IPS DF 6.9 (cell line): ENCODE measurements around the gene SVOPL.
A peak's percentile ranks its signal among the peaks of the same experiment; 100 is the strongest.

Experiments
- DNase-seq: peaks from one replicate; pipeline ENCODE4 v3.0.0-alpha.2; 2013; ENCODE audit warnings: low read depth, low spot score
- H3K27ac ChIP-seq: one replicate; pipeline ENCODE4 v1.5.1; 2013; ENCODE audit warnings: low read length, control low read depth
- H3K27me3 ChIP-seq: 2 replicates; pipeline ENCODE4 v1.6.1; 2013; ENCODE audit warnings: mild to moderate bottlenecking, low read length; ENCODE audit not compliant: control insufficient read depth, insufficient read depth
- H3K36me3 ChIP-seq: 2 replicates; pipeline ENCODE4 v1.6.1; 2013; ENCODE audit warnings: low read length; ENCODE audit not compliant: control insufficient read depth, insufficient read depth
- H3K4me1 ChIP-seq: 2 replicates; pipeline ENCODE4 v1.6.1; 2013; ENCODE audit warnings: low read length; ENCODE audit not compliant: control insufficient read depth, insufficient read depth
- H3K4me3 ChIP-seq: 2 replicates; pipeline ENCODE4 v1.5.1; 2013; ENCODE audit warnings: mild to moderate bottlenecking, low read length
- H3K9me3 ChIP-seq: 2 replicates; pipeline ENCODE4 v1.6.1; 2013; ENCODE audit warnings: low read length, inconsistent platforms; ENCODE audit not compliant: control insufficient read depth, insufficient read depth
- WGBS: extraction: QIAGEN DNeasy Blood & Tissue Kit; methylation state at CpG from one replicate; pipeline ENCODE4 v1.1.7; 2013; ENCODE audit warnings: mixed read lengths, missing lambda C conversion rate; ENCODE audit not compliant: insufficient read length, insufficient coverage; 5-methylcytosine and 5-hydroxymethylcytosine counted together

Gene SVOPL, protein sequence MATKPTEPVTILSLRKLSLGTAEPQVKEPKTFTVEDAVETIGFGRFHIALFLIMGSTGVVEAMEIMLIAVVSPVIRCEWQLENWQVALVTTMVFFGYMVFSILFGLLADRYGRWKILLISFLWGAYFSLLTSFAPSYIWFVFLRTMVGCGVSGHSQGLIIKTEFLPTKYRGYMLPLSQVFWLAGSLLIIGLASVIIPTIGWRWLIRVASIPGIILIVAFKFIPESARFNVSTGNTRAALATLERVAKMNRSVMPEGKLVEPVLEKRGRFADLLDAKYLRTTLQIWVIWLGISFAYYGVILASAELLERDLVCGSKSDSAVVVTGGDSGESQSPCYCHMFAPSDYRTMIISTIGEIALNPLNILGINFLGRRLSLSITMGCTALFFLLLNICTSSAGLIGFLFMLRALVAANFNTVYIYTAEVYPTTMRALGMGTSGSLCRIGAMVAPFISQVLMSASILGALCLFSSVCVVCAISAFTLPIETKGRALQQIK

DNA sequence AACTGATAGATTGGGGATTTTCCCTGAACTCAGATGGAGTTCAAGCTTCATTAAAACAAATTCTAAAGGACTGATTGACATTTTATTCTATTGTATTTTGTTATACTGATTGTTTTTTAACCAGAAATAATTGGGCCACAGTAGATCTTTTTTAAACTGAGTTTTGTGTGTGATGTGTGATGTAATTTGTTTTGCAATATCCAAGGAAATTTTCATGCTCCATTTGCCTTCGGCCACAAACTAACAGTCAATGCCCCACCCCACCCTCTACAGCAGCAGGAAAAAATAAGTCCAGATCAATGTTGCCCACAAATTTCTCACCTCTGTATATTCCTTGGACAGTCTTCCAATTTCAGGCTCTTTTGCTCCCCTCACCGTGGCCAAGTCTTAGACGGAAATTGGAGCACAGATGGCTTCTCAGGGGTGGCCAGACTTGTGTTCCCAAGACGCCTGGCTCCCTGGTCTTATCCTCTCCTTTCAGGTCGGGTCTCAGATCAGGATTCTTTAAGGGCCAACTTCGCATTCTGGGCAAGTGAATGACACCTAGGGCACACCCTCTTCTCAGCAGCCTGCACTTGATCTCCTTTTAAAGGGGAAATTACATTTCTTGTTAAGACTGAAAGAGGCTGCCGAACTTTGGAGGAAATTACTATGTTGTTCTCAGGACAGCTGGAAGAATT, at the start of gene SVOPL:
TSS of gene SVOPL (minus strand) at position 506 of the 680 bp plus-strand sequence. CDS start 22,317 bp downstream, outside the sequence.
- no peak within 1 kb of the TSS for H3K4me3 ChIP-seq
- no CpG with 5 or more reads among the region's 7 CpGs for WGBS
- H3K9me3 ChIP-seq, result no peaks in the 10 kb centered on the region

DNA sequence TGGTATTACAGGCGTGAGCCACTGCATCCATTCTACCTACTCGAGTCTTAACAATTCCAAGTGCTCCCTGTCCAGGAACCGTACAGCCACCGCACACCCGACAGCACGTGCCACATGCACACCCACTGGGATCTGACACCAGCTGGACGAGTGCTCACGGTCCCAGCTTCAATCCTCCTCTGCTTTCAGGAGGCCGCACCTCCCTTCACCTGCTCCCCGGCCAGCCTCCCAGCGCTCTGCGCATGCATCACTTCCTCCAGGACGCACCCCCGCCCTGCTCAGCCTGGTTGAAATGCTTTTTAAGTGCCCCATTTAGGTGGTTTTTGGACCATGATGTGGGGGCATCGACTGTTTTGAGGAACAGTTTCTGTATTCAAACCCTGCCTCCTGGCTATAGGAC, 49.3 kb upstream of the SVOPL start:
- no CpG with 5 or more reads among the region's 15 CpGs for WGBS
- Histone ChIP-seq H3K36me3 (no peaks in the 10 kb centered on the region), H3K27me3 (no peaks in the 10 kb centered on the region), H3K27ac (no peak overlapping the region), H3K4me3 (no peak overlapping the region), H3K9me3 (no peaks in the 10 kb centered on the region), H3K4me1 (no peaks in the 10 kb centered on the region; the same call in 1 of the 2 replicates)
- no peak for DNase-seq

More for the DNA sequence above, at the start of gene SVOPL:
- Histone ChIP-seq H3K27me3 (no peaks in the 10 kb centered on the region), H3K36me3 (no peaks in the 10 kb centered on the region), H3K27ac (no peak within 1 kb of the TSS), H3K4me1 (no peaks in the 10 kb centered on the region)
- DNase-seq, result no peak

DNA sequence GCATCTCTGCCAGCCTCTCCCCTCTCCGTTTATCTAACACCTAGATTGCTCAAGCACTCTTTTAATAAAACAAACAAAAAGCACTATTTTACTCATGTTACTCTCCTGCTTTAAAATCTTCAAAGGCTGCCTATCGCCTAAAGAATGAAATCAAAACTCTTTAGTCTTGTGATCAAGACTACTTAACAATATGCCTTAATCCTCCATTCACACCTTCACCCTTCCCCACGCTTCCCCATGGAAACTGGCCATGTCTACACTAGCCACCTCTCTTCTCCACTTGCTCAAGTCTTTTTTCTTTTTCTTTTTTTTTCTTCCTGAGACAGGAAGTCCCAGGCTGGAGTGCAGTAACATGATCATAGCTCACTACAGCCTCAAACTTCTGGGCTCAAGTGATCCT, 48.8 kb upstream of the SVOPL start:
- H3K4me1 ChIP-seq, result no peaks in the 10 kb centered on the region
- no peaks in the 10 kb centered on the region for H3K27me3 ChIP-seq
- no peaks in the 10 kb centered on the region for H3K9me3 ChIP-seq
- H3K27ac ChIP-seq, result no peak overlapping the region
- no peaks in the 10 kb centered on the region for H3K36me3 ChIP-seq
- no CpG with 5 or more reads among the region's 3 CpGs for WGBS
- H3K4me3 ChIP-seq, result no peak overlapping the region
- no peak for DNase-seq

DNA sequence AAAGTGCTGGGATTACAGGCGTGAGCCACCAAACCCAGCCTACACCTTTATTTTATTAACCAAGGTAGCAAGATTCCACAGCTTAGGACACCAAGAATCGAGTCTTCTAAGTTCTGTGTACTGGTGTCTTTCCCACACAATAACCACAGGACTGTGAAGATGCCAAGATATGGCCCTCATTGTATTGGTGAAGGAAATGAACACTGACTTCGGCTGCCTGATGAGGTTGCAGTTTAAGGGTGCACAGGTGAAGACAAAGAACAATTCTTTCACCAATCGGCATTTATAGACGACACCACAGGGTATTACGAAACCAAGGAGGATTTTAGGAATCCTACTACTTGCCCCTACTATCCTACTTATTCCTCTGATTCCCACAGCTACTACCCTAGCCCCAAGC, 47.5 kb upstream of the SVOPL start:
- no CpG with 5 or more reads among the region's 6 CpGs for WGBS
- no peak for DNase-seq
- H3K4me3 ChIP-seq, result no peak overlapping the region

DNA sequence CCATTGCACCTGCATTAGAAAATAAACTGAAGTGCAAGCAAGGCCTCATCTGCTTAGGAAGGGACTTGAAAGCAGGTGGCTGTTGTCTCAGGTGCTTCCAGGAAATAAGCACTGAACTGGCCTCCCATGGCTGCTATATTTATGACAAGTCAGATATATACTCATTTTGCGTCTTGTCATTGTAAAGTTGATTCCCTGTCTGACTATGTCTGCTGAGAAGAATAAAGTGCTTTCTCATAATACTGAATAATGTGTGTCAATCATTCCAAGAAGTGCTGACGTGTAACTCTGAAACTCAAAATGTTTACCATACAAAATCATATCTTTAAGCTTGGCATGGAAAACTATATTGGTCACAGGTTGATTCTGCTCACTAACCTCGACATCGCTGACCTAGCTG, 44.9 kb upstream of the SVOPL start:
- no peak for DNase-seq
- H3K9me3 ChIP-seq, result no peaks in the 10 kb centered on the region
- H3K4me1 ChIP-seq, result no peaks in the 10 kb centered on the region
- H3K36me3 ChIP-seq, result no peaks in the 10 kb centered on the region
- no CpG with 5 or more reads among the region's 4 CpGs for WGBS
- no peak overlapping the region for H3K4me3 ChIP-seq
- H3K27ac ChIP-seq, result no peak overlapping the region
- no peaks in the 10 kb centered on the region for H3K27me3 ChIP-seq

More for the DNA sequence above, 47.5 kb upstream of the SVOPL start:
- Histone ChIP-seq H3K27me3 (no peaks in the 10 kb centered on the region), H3K4me1 (no peaks in the 10 kb centered on the region), H3K9me3 (no peaks in the 10 kb centered on the region), H3K36me3 (no peaks in the 10 kb centered on the region), H3K27ac (no peak overlapping the region)

DNA sequence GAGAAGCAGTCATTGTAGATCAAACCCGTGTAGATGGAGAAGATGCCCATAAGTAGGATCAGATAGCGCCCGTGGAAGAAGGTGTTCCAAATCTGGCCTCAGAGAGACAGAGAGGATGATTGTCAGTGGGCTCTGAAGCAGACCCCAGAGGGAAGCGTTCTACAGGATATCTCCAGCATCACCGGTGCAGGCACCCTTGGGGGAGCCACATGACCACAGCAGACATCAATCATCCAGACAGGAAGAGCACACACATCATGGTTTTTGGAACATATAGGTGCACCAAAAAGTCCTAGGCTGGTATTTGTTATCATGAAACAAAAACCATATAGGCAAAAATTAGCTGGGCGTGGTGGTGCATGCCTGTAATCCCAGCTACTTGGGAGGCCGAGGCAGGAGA, 44.0 kb upstream of the SVOPL start:
- H3K9me3 ChIP-seq, result no peaks in the 10 kb centered on the region
- DNase-seq, result no peak
- H3K36me3 ChIP-seq, result no peaks in the 10 kb centered on the region
- H3K4me3 ChIP-seq, result no peak overlapping the region
- H3K4me1 ChIP-seq, result no peaks in the 10 kb centered on the region
- no peak overlapping the region for H3K27ac ChIP-seq
- H3K27me3 ChIP-seq, result no peaks in the 10 kb centered on the region
- no CpG with 5 or more reads among the region's 7 CpGs for WGBS

DNA sequence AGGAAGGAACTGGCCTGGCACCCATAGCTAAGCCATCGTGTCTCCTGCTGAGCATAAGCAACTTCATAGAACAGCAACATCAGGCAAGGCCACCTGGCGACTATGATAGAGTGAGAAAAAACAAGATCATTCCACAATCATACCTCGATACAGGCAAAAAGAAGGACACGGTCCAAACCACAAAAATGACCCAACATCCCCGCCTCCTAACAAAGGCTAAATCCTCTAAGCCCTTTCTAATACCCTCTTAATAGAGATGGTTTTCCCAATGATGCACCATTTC, 40.2 kb upstream of the SVOPL start:
- Histone ChIP-seq H3K4me1 (no peaks in the 10 kb centered on the region), H3K36me3 (no peaks in the 10 kb centered on the region), H3K27me3 (no peaks in the 10 kb centered on the region), H3K27ac (no peak overlapping the region), H3K9me3 (no peaks in the 10 kb centered on the region), H3K4me3 (no peak overlapping the region)
- DNase-seq, result no peak
- WGBS, result no CpG with 5 or more reads among the region's 5 CpGs

DNA sequence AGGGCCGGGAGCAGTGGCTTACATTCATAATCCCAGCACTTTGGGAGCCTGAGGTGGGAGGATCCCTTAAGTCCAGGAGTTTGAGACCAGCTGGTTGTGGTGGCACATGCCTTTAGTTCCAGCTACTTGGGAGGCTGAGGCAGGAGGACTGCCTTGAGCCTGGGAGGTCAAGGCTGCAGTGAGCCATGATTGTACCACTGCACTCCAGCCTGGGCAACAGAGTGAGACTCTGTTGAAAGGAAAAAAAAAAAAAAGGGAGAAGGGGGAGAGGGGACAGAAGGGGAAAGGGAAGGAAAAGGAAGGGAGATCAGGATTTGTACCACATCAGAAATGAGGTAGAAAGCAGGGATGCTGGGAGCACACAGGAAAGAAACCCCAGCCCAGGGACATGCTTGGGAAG, 38.7 kb upstream of the SVOPL start:
- no peaks in the 10 kb centered on the region for H3K9me3 ChIP-seq
- H3K36me3 ChIP-seq, result no peaks in the 10 kb centered on the region
- no peak overlapping the region for H3K4me3 ChIP-seq
- no CpG with 5 or more reads among the region's 1 CpG for WGBS
- H3K27me3 ChIP-seq, result no peaks in the 10 kb centered on the region
- no peak for DNase-seq
- 0 out of 2 replicates have a peak, but pooled peaks cover under 1% of the 10 kb centered on the region for H3K4me1 ChIP-seq
- H3K27ac ChIP-seq, result no peak overlapping the region

DNA sequence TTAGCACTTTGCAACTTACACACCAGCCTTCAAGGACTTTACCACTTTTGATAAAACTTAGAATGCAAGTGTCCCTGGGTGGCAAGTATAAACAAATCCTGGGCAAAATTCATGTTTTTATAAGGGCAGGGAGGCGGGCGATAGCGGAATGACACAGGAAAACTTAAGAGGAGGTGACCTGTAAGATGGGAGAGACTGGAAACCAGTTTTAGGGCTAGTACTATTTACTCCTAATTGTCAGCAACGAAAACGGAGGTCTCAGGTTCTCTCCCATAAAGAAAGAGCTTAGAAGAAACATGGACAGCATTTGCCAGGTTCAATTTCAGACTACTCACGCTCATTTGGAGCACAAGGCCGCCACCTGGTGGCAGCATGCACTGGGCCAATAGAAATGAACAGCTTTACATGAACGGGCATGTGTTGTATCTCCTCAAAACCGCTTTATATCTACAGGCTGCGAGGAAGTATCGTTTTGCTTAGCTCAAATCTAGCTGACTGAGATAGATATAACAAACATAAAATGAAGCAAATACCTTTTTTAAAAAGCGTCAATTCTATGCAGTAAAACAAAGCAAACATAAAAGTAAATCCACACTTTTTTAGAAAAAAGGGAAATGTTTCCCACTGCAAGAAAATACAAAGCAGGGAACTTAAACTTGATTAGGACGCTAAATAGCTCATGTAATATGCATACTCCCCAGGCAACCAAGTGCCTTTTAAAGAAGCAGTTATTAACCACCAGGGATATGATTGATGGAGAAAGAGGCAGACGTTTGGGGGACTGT, 37.6 kb upstream of the SVOPL start:
- peak; percentile 83 for DNase-seq
- Histone ChIP-seq H3K27me3 (no peaks in the 10 kb centered on the region), H3K4me3 (no peak overlapping the region), H3K36me3 (no peaks in the 10 kb centered on the region), H3K9me3 (no peaks in the 10 kb centered on the region), H3K27ac (no peak overlapping the region), H3K4me1 (0 out of 2 replicates have a peak, but pooled peaks cover 1% of the 10 kb centered on the region)
- no CpG with 5 or more reads among the region's 14 CpGs for WGBS

DNA sequence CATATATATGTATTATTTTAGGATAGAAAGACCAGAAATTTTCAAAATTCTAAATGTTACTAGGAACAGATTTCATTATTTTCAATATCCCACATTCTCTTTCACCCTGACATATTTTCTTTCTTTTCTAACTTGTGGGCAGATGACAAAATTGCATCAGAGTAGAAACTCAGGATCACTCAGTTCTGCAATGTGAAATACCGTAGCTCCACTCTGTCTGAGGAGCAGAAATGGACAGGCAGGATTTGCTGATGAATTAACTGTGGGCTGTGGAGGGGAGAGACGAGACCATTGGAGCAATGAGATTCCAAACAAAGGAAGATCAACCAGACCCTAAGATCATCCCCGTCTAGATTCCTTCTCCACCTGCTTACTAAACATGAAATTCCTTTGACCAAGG, 37.0 kb upstream of the SVOPL start:
- no peaks in the 10 kb centered on the region for H3K36me3 ChIP-seq
- H3K4me3 ChIP-seq, result no peak overlapping the region
- H3K27ac ChIP-seq, result no peak overlapping the region
- no peak for DNase-seq
- WGBS, result no CpG with 5 or more reads among the region's 3 CpGs
- no peaks in the 10 kb centered on the region for H3K9me3 ChIP-seq
- 0 out of 2 replicates have a peak, but pooled peaks cover 1% of the 10 kb centered on the region for H3K4me1 ChIP-seq
- no peaks in the 10 kb centered on the region for H3K27me3 ChIP-seq
